Measurements from ENCODE around the gene TMEM185B.
A peak's percentile ranks its signal among the peaks of the same experiment; 100 is the strongest.

Gene TMEM185B

GRCh38 chr2:120230515-120231471, 7.6 kb upstream of the TMEM185B start:
- DNase-seq, result no peak

- DNase-seq, result no peak
These were observed 6.1 kb upstream of the TMEM185B start for GRCh38 chr2:120229341-120229740.

- DNase-seq, result no peak
These were observed 5.3 kb upstream of the TMEM185B start for GRCh38 chr2:120228503-120228902.

- DNase-seq, result peak; percentile 63
These were observed 4.2 kb upstream of the TMEM185B start for GRCh38 chr2:120227111-120227991.

GRCh38 chr2:120226316-120226715, 3.1 kb upstream of the TMEM185B start:
- no peak for DNase-seq

- DNase-seq, result no peak
These were observed 2.4 kb upstream of the TMEM185B start for GRCh38 chr2:120225549-120226065.

GRCh38 chr2:120224735-120225548, 1.7 kb upstream of the TMEM185B start:
- DNase-seq, result peak; percentile 1

- DNase-seq, result no peak
These were observed 1.1 kb upstream of the TMEM185B start for GRCh38 chr2:120224256-120224655.

GRCh38 chr2:120222186-120223033, 790 bp downstream of the TMEM185B start:
- DNase-seq, result no peak

- peak; percentile 29 for DNase-seq
These were observed 1.6 kb downstream of the TMEM185B start for GRCh38 chr2:120221616-120222015.

GRCh38 chr2:120220756-120221155, 2.4 kb downstream of the TMEM185B start:
- DNase-seq, result no peak

GRCh38 chr2:120219766-120220165, 3.4 kb downstream of the TMEM185B start:
- DNase-seq, result no peak

GRCh38 chr2:120219291-120219690, 3.9 kb downstream of the TMEM185B start:
- DNase-seq, result no peak

- no peak for DNase-seq
These were observed 5.0 kb downstream of the TMEM185B start for GRCh38 chr2:120218181-120218580.

- no peak for DNase-seq
These were observed 12.9 kb downstream of the TMEM185B start for GRCh38 chr2:120210270-120210693.

GRCh38 chr2:120209427-120210269, 13.6 kb downstream of the TMEM185B start:
- no peak for DNase-seq

GRCh38 chr2:120208381-120209353, 14.5 kb downstream of the TMEM185B start:
- no peak for DNase-seq

- peak; percentile 75 for DNase-seq
These were observed 17.1 kb downstream of the TMEM185B start for GRCh38 chr2:120206022-120206581.

All from activated CD4-positive, alpha-beta T cell treated with anti-CD3 and anti-CD28 coated beads for 48 hours (primary cell).